HG03460 (cell line): ENCODE data around the gene PRAMEF33.
"Not testable (repeated sequence)": the region's sequence is repeated elsewhere in the genome, so short reads cannot be mapped to it uniquely, and the experiment has no call there.

Source experiments
- ATAC-seq: cut with Tn5 transposase; IDR thresholded peaks from one replicate; pipeline ENCODE4 v1.9.1; 2021; ENCODE audit not compliant: unreplicated experiment

The PRAMEF33 gene

DNA sequence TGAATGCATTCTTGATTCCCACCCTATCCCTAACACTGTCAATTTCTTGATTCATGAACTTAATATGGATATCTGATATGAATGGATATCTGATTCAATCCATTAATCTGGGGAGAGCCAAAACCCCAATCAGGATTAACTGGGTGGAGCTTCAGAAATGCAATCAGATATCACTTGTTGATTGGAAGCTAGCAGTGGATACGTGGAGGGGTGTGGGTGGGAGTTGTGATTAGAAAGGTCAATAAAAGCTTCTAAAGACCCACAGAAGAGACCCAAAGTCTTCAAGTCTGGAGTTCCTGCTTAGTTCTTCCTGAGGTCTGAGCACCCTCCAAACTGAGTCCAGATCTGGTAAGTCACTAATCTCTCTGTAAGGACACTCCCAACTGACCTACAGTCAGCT, at the start of gene PRAMEF33:
Gene PRAMEF33, plus strand, starts transcription at position 301 of the 400 bp plus-strand sequence. CDS start 2,416 bp downstream, outside the sequence.
- not testable (repeated sequence) for ATAC-seq

GRCh38 chr1:13253898-13254297, 49.4 kb upstream of the PRAMEF33 start, which contains the start of gene PRAMEF5:
TSS of gene PRAMEF5 (plus strand) at chr1:13254198. CDS start at chr1:13259269, 5,071 bp downstream.
- ATAC-seq, result not testable (repeated sequence)

DNA sequence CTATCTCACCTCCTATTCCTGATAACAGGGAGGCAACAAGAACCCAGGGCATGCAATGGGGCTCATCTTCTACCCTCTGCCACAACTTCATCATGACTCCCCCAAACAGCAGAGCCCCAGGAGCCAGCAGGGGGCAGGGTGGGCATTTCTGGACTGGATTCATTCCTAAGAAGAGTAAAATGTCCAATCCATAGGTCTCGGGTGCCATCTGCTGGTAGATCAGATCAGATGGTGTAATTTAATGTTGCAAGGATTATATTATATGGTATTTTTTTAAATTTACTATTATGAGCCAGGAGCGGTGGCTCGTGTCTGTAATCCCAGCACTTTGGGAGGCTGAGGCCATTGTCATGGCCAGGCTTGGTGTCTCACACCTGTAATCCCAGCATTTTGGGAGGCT, 38.2 kb upstream of the PRAMEF33 start:
- ATAC-seq, result not testable (repeated sequence)

DNA sequence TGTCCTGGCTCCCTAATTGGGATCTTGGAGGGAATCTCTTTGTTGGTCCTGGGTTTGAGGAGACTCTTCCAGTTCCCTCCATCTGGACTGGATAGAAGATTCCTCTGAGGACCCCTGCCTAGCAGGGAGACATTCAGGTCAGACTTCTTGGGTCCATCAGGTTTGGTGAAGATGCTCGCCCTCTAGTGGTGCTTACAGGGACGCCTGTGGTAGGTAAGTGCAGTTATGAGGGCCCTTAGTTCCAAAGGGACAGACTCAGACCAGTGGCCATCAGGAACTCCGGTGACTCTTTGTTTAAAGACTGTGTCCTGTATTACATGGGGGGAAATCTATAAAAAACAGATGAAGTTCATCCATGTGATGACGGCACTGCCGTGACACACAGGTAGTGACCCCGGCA, 26.3 kb upstream of the PRAMEF33 start:
- not testable (repeated sequence) for ATAC-seq

DNA sequence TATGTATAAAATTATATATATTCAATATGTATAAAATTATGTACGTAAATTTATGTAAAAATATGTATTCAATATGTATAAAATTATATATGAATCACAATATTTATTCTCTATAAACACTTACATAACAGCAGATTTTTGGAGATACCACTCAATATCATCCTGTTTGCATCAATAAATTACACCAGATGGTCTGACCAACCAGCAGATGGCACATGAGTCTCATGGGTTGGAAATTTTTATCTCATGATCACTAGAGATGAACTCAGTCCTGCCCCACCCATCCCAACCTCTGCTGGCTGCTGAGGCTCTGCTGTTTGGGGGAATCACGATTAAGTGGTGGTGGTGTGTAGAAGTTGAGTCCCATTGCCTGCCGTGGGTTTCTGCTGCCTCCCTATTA, 23.7 kb upstream of the PRAMEF33 start:
- not testable (repeated sequence) for ATAC-seq

GRCh38 chr1:13285037-13285436, 18.3 kb upstream of the PRAMEF33 start, which contains the start of gene PRAMEF8:
TSS of gene PRAMEF8 (minus strand) at chr1:13285137. CDS start at chr1:13284091, 1,046 bp downstream.
- not testable (repeated sequence) for ATAC-seq

- ATAC-seq, result not testable (repeated sequence)
These were observed 14.3 kb upstream of the PRAMEF33 start for GRCh38 chr1:13289030-13289429.

- not testable (repeated sequence) for ATAC-seq
These were observed 6.0 kb upstream of the PRAMEF33 start for GRCh38 chr1:13297216-13297931.

- ATAC-seq, result not testable (repeated sequence)
These were observed 4.6 kb upstream of the PRAMEF33 start for GRCh38 chr1:13298699-13299098.

- ATAC-seq, result not testable (repeated sequence)
These were observed 1.1 kb upstream of the PRAMEF33 start for GRCh38 chr1:13302197-13302596.

DNA sequence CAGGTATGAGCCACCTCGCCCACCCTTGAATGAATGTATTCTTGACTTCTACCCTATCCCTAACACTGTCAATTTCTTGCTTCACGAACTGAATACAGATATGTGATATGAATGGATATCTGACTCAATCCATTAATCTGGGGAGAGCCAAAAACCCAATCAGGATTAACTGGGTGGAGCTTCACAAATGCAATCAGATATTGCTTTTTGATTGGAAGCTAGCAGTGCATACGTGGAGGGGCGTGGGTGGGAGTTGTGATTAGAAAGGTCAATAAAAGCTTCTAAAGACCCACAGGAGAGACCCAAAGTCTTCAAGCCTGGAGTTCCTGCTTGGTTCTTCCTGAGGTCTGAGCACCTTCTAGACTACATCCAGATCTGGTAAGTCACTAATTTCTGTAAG, 11.9 kb downstream of the PRAMEF33 start, which contains the start of gene PRAMEF15:
Gene PRAMEF15, plus strand, starts transcription at position 301 of the 400 bp plus-strand sequence. CDS start 2,827 bp downstream, outside the sequence.
- ATAC-seq, result not testable (repeated sequence)

DNA sequence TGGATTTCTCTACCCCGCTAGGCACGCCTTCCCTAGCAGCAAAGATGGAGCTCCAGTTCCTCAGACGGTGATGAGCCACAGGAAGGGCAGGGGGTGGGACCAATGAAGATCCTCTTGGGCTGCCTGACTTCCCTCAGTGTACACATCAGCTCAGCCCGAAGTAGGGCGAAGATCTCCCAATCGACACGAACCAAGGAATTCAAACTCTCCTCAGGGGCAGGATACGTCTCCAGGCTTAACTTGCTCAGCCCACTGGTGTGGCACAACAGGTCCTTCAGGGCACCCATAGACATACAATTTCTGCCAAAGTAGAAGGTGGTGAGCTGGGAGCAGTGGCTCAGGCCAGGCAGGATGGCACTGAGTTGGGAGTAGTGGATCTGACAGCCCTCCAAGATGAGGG, 39.2 kb downstream of the PRAMEF33 start:
- ATAC-seq, result not testable (repeated sequence)

GRCh38 chr1:13347034-13347433, 43.7 kb downstream of the PRAMEF33 start, which contains the start of gene PRAMEF14:
TSS of gene PRAMEF14 (minus strand) at chr1:13347134. CDS start at chr1:13345314, 1,820 bp downstream.
- ATAC-seq, result not testable (repeated sequence)

DNA sequence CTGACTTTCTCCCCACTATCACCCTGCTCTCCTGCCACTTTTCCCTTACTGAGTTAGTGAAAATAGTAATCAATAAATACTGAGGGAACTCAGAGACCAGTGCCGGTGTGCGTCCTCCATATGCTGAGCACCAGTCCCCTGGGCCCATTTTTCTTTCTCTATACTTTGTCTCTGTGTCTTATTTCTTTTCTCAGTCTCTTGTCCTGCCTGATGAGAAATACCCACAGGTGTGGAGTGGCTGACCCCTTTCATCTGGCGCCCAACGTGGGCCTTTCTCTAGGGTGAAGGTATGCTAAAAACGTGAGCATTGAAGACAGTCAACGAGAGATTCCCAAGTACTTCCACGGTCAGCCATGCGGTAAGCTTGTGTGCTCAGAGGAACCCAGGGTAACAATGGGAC, 50.1 kb downstream of the PRAMEF33 start:
- ATAC-seq, result not testable (repeated sequence)

GRCh38 chr1:13354475-13354874, 51.1 kb downstream of the PRAMEF33 start:
- not testable (repeated sequence) for ATAC-seq

DNA sequence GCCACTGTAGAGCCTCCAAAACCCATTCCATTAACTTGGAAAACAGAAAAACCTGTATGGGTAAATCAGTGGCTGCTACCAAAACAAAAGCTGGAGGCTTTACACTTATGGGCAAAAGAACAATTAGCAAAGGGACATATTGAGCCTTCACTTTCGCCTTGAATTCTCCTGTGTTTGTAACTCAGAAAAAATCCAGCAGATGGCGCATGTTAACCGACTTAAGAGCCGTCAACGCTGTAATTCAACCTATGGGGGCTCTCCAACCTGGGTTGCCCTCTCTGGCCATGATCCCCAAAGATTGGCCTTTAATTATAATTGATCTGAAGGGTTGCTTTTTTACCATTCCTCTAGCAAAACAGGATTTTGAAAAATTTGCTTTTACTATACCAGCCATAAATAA, 53.4 kb downstream of the PRAMEF33 start:
- ATAC-seq, result not testable (repeated sequence)
